HepG2 (cell line): Measurements from ENCODE around the gene CDKN1C. TPM values are rescaled to one million over a fixed set of nuclear protein-coding genes. Genes with fewer than 3 reads are reported as not detected.

Experiments
- ATAC-seq: fragments of 200-7000 bp; cut with Tn5 transposase; 3 replicates; pipeline ENCODE4 v1.9.1; 2020; ENCODE audit warnings: mild to moderate bottlenecking, moderate library complexity
- BruUV-seq: library from RNA; stranded (reverse); fragments of 400-500 nt; replicated peaks from 2 replicates; lab custom pipeline; 2021; lab: Mats Ljungman, UMichigan
- CTCF ChIA-PET: fragments of 300-600 bp; formaldehyde crosslinking; extraction: SDS; loops from one replicate; lab custom pipeline; 2021; ENCODE audit warnings: low total read pairs, inconsistent platforms, low intra/inter-chr PET ratio; lab: Yijun Ruan, JAX
- POLR2A ChIA-PET: fragments of 350-600 bp; sonication (Branson Sonifier 250); formaldehyde crosslinking; loops from one replicate; lab custom pipeline; 2020; ENCODE audit warnings: antibody characterized with exemption, inconsistent platforms; lab: Yijun Ruan, JAX
- DNase-seq: peaks from one replicate; pipeline ENCODE4 v3.0.0-alpha.2; 2015; ENCODE audit warnings: low spot score
- FAIRE-seq: peaks from 3 replicates; lab custom pipeline; 2011; peaks lifted over from hg19 to GRCh38; lab: Jason Lieb, UNC
- H2AFZ ChIP-seq: one replicate; pipeline ENCODE4 v1.6.1; 2011; ENCODE audit warnings: low read length, inconsistent platforms
- H3K27ac ChIP-seq: fragments of 300-600 bp; 3 replicates; pipeline ENCODE4 v1.8.0; 2011; ENCODE audit warnings: mixed run types, mild to moderate bottlenecking, mixed read lengths, low read length, inconsistent platforms; ENCODE audit not compliant: insufficient read depth; ENCODE audit errors: extremely low read length
- H3K27me3 ChIP-seq, 2 experiments: fragments of 200-600 bp in 1 of 2; 2 replicates in 1 of 2; 3 replicates in 1 of 2; pipeline versions ENCODE4 v1.6.0 to v1.8.0; 2011; ENCODE audit warnings: low read length in 2 of 2, mild to moderate bottlenecking in 2 of 2, moderate library complexity in 2 of 2, inconsistent platforms in 1 of 2; ENCODE audit not compliant: insufficient read depth in 2 of 2, control insufficient read depth in 1 of 2
- H3K36me3 ChIP-seq, 2 experiments: fragments of 200-600 bp in 1 of 2; replicated peaks in 1 of 2; 2 replicates in 1 of 2; 3 replicates in 1 of 2; pipeline versions ENCODE4 v1.5.1 to v1.8.0; 2011; ENCODE audit warnings: low read length in 2 of 2, inconsistent platforms in 1 of 2; ENCODE audit not compliant: insufficient read depth in 2 of 2, control insufficient read depth in 1 of 2
- H3K4me1 ChIP-seq: 2 replicates; pipeline ENCODE4 v1.5.1; 2012; ENCODE audit warnings: low read length, inconsistent platforms; ENCODE audit not compliant: insufficient read depth
- H3K4me2 ChIP-seq: 2 replicates; pipeline ENCODE4 v1.6.0; 2011; ENCODE audit warnings: low read depth, low read length, inconsistent platforms
- H3K4me3 ChIP-seq, 3 experiments: fragments of 200-600 bp in 1 of 3; sonication (generic), shearing (Covaris generic) in 1 of 3; replicated peaks in 1 of 3; 2 replicates each; pipeline ENCODE4 v1.5.1; 2011 to 2016; ENCODE audit warnings: low read length in 3 of 3, inconsistent platforms in 2 of 3, low read depth in 2 of 3, mild to moderate bottlenecking in 2 of 3, control low read depth in 1 of 3, mixed read lengths in 1 of 3; ENCODE audit not compliant: insufficient read depth in 1 of 3
- H3K79me2 ChIP-seq: one replicate; pipeline ENCODE4 v1.6.1; 2011; ENCODE audit warnings: low read length, inconsistent platforms; ENCODE audit not compliant: insufficient read depth
- H3K9ac ChIP-seq: 2 replicates; pipeline ENCODE4 v1.6.0; 2011; ENCODE audit warnings: mild to moderate bottlenecking, low read depth, low read length, inconsistent platforms; ENCODE audit not compliant: insufficient read depth
- H3K9me3 ChIP-seq: 2 replicates; pipeline ENCODE4 v1.5.1; 2012; ENCODE audit warnings: mild to moderate bottlenecking, low read length
- H4K20me1 ChIP-seq: 2 replicates; pipeline ENCODE4 v1.6.0; 2011; ENCODE audit warnings: inconsistent platforms, mild to moderate bottlenecking, low read length, moderate library complexity; ENCODE audit not compliant: insufficient read depth
- BRCA1 ChIP-seq: sonication (generic); formaldehyde crosslinking; IDR thresholded peaks from 2 replicates; pipeline ENCODE4 v1.4.0; 2020; ENCODE audit warnings: missing genetic modification reagents
- FOSL2 ChIP-seq: sonication (generic); formaldehyde crosslinking; IDR thresholded peaks from 2 replicates; pipeline ENCODE4 v1.4.0; 2020; ENCODE audit warnings: missing genetic modification reagents
- FOXP1 ChIP-seq, 2 experiments: fragments of 450-650 bp in 1 of 2; IDR thresholded peaks; 2 replicates each; pipeline ENCODE4 v1.6.1; 2017 to 2018; ENCODE audit warnings: antibody characterized with exemption in 1 of 2
- NCOA5 ChIP-seq: sonication (generic); formaldehyde crosslinking; IDR thresholded peaks from 2 replicates; pipeline ENCODE4 v1.4.0; 2020; ENCODE audit warnings: missing genetic modification reagents
- POGZ ChIP-seq: sonication (generic); formaldehyde crosslinking; IDR thresholded peaks from 2 replicates; pipeline ENCODE4 v1.4.0; 2020; ENCODE audit warnings: mild to moderate bottlenecking, missing genetic modification reagents
- RBM39 ChIP-seq: fragments of 200-400 bp; formaldehyde crosslinking; IDR thresholded peaks from one replicate; pipeline ENCODE4 v1.6.1; 2018; ENCODE audit warnings: antibody characterized with exemption, mild to moderate bottlenecking, low read depth, low read length; ENCODE audit not compliant: poor library complexity, severe bottlenecking
- SIX4 ChIP-seq: sonication (generic); formaldehyde crosslinking; IDR thresholded peaks from 2 replicates; pipeline ENCODE4 v1.4.0; 2020; ENCODE audit warnings: missing genetic modification reagents
- ZNF432 ChIP-seq: sonication (generic); formaldehyde crosslinking; IDR thresholded peaks from 2 replicates; pipeline ENCODE4 v1.5.0; 2020; ENCODE audit warnings: missing genetic modification reagents, mild to moderate bottlenecking, borderline replicate concordance
- ZNF543 ChIP-seq: sonication (generic); formaldehyde crosslinking; IDR thresholded peaks from 2 replicates; pipeline ENCODE4 v1.4.0; 2020; ENCODE audit warnings: mild to moderate bottlenecking, missing genetic modification reagents
- ZNF552 ChIP-seq: sonication (generic); formaldehyde crosslinking; IDR thresholded peaks from 2 replicates; pipeline ENCODE4 v1.9.0; 2022; ENCODE audit warnings: missing genetic modification reagents, mild to moderate bottlenecking, borderline replicate concordance
- ZNF558 ChIP-seq: sonication (generic); formaldehyde crosslinking; IDR thresholded peaks from 2 replicates; pipeline ENCODE4 v1.9.0; 2022; ENCODE audit warnings: mild to moderate bottlenecking, missing genetic modification reagents, borderline replicate concordance
- WGBS: methylation state at CpG from one replicate; pipeline ENCODE4 v1.1.6; 2017; ENCODE audit warnings: low lambda C conversion rate; 5-methylcytosine and 5-hydroxymethylcytosine counted together
- in situ Hi-C: cut with HindIII; loops from 2 replicates; pipeline ENCODE4 v1.10.0; 2017; ENCODE audit warnings: low pct_unique_long_range_greater_than_20kb; ENCODE audit not compliant: extremely low pct_ligation_motif_present
- intact Hi-C: fragments of 100-400 bp; cut with micrococcal nuclease; formaldehyde crosslinking; loops from one replicate; pipeline ENCODE4 v1.10.0; 2022; ENCODE audit not compliant: unreplicated experiment
- polyA plus RNA-seq, 8 experiments: library from polyadenylated mRNA; depleted of rRNA in 3 of 8; stranded (reverse) in 7 of 8; unstranded in 1 of 8; fragments of >200 nt; fragmentation: Illumina TruSeq in 4 of 8; extraction: Trizol in 4 of 8; gene quantifications; 2 replicates each; pipeline versions ENCODE4 v1.2.1 to v1.2.3, GENCODE V29; 2011 to 2016; ENCODE audit warnings: low read depth in 4 of 8, missing spikeins in 1 of 8, mixed read lengths in 1 of 8; ENCODE audit not compliant: insufficient read depth in 1 of 8
- total RNA-seq, 5 experiments: library from RNA; depleted of rRNA; stranded (reverse); fragments of >200 nt; fragmentation: Illumina TruSeq; extraction: Trizol; gene quantifications; 2 replicates each; pipeline ENCODE4 v1.2.3, GENCODE V29; 2016; ENCODE audit warnings: low read depth in 1 of 5
- TF ChIP-seq, protein P1 (sequence below): sonication (generic); formaldehyde crosslinking; IDR thresholded peaks from 2 replicates; pipeline ENCODE4 v1.8.1; 2023; ENCODE audit warnings: missing genetic modification reagents, inconsistent platforms, borderline replicate concordance
- TF ChIP-seq, protein P2 (sequence below): sonication (generic); formaldehyde crosslinking; IDR thresholded peaks from 2 replicates; pipeline ENCODE4 v1.8.1; 2023; ENCODE audit warnings: mild to moderate bottlenecking, missing genetic modification reagents
- TF ChIP-seq, protein P3 (sequence below): sonication (generic); formaldehyde crosslinking; IDR thresholded peaks from 2 replicates; pipeline ENCODE4 v1.4.0; 2020; ENCODE audit warnings: mild to moderate bottlenecking, missing genetic modification reagents, borderline replicate concordance
- TF ChIP-seq, protein P4 (sequence below): sonication (generic); formaldehyde crosslinking; IDR thresholded peaks from 2 replicates; pipeline ENCODE4 v1.8.1; 2023; ENCODE audit warnings: mild to moderate bottlenecking, missing genetic modification reagents, borderline replicate concordance
- TF ChIP-seq, protein P5 (sequence below): sonication (generic); formaldehyde crosslinking; IDR thresholded peaks from 2 replicates; pipeline ENCODE4 v1.8.0; 2022; ENCODE audit warnings: mild to moderate bottlenecking, missing genetic modification reagents; ENCODE audit not compliant: insufficient replicate concordance

CDKN1C gene
- total and polyA plus RNA-seq, 2 of the 13 experiments (the other 11 are each of a cell fraction or from before 2014, with no cell fraction given), result not detected

DNA sequence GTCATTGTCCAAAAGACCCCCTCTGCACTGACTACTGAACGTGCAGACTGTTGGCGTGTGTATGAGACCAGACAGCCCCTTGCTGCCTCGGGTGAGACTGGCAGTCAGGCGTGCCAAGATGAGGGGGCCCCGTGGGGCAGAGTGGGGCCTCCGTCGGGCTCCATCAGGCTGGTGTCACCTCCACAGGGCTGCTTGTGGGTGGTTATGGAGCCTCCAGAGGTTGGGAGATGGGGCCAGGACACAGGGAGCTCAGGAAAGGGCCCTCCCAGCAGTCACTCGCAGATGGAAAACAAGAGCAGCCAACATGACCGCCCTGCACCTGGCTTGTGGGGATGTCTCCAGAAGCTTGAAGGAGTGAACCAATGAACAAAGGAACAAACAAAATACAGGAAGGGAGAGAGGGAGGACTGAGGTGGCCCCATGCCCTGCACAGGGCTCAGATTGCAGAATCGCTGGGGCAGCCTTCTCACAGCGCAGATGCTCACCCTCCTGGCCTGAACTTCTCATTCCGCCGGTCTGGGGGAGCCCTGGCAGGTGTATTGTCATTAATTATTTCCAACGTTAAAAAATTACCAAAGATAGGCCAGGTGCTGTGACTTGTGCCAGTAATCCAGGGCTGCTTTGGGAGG is 49.1 kb upstream of the CDKN1C start (continued):
- TF ChIP-seq ZNF432 (CRISPR knock-in tag), result no peak

DNA sequence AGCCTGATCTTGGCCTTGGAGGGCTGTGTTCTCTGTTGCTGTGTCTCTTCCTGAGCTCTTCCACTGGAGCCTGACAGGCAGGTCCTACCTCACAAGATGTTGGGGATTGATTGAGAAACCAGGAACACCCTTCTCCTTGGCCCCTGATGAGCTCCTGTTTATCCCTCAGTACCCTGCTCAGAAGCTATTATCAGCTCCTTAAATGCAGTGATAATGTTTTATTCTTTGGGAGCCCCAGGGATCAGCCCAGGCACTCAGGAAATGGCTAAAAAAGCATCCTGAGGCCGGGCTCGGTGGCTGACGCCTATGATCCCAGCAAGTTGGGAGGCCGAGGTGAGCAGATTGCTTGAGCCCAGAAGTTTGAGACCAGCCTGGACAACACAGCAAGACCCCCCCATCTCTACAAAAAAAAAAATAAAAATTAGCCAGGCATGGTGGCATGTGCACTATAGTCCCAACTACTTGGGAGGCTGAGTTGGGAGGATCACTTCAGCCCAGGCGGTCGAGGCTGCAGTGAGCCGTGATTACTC is 48.5 kb upstream of the CDKN1C start:
- ChIA-PET CTCF (no interaction called here), POLR2A (no interaction called here)
- Histone ChIP-seq H4K20me1 (no peaks in the 10 kb centered on the region), H3K79me2 (no peaks in the 10 kb centered on the region), H3K9me3 (peaks cover 15% of the 10 kb centered on the region; the same call in 1 of the 2 replicates), H3K4me3 (no peak overlapping the region), H3K9ac (no peak overlapping the region), H3K4me2 (no peak overlapping the region), H3K36me3 (no peaks in the 10 kb centered on the region), H3K27ac (no peak overlapping the region), H3K27me3 (peaks cover 2 to 7% of the 10 kb centered on the region in 2 experiments; a peak in 3 of 5 replicates), H2AFZ (no peak overlapping the region), H3K4me1 (peaks cover 11% of the 10 kb centered on the region)
- ATAC-seq (no peak), FAIRE-seq (no peak), DNase-seq (no peak)
- no TSS peak for BruUV-seq
- WGBS, result 87% methylated on average over 6 of the region's 7 CpGs
- intact Hi-C loops (no loop called here), in situ Hi-C loops (no loop called here)
- TF ChIP-seq, protein P1, sequence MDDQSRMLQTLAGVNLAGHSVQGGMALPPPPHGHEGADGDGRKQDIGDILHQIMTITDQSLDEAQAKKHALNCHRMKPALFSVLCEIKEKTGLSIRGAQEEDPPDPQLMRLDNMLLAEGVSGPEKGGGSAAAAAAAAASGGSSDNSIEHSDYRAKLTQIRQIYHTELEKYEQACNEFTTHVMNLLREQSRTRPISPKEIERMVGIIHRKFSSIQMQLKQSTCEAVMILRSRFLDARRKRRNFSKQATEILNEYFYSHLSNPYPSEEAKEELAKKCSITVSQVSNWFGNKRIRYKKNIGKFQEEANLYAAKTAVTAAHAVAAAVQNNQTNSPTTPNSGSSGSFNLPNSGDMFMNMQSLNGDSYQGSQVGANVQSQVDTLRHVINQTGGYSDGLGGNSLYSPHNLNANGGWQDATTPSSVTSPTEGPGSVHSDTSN, result no peak
- TF ChIP-seq FOSL2 (CRISPR knock-in tag) (no peak), ZNF552 (CRISPR knock-in tag) (no peak), SIX4 (CRISPR knock-in tag) (no peak), BRCA1 (CRISPR knock-in tag) (no peak), POGZ (CRISPR knock-in tag) (no peak), ZNF558 (CRISPR knock-in tag) (no peak), FOXP1 (IDR thresholded peaks at IDR 0.05) (no peak), FOXP1 (CRISPR knock-in tag; IDR thresholded peaks at IDR 0.05) (no peak), ZNF543 (CRISPR knock-in tag) (no peak), RBM39 (no peak), NCOA5 (CRISPR knock-in tag) (no peak)
- TF ChIP-seq, protein P2, sequence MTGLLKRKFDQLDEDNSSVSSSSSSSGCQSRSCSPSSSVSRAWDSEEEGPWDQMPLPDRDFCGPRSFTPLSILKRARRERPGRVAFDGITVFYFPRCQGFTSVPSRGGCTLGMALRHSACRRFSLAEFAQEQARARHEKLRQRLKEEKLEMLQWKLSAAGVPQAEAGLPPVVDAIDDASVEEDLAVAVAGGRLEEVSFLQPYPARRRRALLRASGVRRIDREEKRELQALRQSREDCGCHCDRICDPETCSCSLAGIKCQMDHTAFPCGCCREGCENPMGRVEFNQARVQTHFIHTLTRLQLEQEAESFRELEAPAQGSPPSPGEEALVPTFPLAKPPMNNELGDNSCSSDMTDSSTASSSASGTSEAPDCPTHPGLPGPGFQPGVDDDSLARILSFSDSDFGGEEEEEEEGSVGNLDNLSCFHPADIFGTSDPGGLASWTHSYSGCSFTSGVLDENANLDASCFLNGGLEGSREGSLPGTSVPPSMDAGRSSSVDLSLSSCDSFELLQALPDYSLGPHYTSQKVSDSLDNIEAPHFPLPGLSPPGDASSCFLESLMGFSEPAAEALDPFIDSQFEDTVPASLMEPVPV (CRISPR knock-in tag), result no peak
- TF ChIP-seq, protein P3, sequence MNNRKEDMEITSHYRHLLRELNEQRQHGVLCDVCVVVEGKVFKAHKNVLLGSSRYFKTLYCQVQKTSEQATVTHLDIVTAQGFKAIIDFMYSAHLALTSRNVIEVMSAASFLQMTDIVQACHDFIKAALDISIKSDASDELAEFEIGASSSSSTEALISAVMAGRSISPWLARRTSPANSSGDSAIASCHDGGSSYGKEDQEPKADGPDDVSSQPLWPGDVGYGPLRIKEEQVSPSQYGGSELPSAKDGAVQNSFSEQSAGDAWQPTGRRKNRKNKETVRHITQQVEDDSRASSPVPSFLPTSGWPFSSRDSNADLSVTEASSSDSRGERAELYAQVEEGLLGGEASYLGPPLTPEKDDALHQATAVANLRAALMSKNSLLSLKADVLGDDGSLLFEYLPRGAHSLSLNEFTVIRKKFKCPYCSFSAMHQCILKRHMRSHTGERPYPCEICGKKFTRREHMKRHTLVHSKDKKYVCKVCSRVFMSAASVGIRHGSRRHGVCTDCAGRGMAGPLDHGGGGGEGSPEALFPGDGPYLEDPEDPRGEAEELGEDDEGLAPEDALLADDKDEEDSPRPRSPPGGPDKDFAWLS (CRISPR knock-in tag), result no peak
- TF ChIP-seq, protein P4, sequence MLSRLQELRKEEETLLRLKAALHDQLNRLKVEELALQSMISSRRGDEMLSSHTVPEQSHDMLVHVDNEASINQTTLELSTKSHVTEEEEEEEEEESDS (CRISPR knock-in tag), result no peak
- TF ChIP-seq, protein P5, sequence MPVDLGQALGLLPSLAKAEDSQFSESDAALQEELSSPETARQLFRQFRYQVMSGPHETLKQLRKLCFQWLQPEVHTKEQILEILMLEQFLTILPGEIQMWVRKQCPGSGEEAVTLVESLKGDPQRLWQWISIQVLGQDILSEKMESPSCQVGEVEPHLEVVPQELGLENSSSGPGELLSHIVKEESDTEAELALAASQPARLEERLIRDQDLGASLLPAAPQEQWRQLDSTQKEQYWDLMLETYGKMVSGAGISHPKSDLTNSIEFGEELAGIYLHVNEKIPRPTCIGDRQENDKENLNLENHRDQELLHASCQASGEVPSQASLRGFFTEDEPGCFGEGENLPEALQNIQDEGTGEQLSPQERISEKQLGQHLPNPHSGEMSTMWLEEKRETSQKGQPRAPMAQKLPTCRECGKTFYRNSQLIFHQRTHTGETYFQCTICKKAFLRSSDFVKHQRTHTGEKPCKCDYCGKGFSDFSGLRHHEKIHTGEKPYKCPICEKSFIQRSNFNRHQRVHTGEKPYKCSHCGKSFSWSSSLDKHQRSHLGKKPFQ (CRISPR knock-in tag), result no peak
